ENCODE results near the gene ZBTB18.

DNA sequence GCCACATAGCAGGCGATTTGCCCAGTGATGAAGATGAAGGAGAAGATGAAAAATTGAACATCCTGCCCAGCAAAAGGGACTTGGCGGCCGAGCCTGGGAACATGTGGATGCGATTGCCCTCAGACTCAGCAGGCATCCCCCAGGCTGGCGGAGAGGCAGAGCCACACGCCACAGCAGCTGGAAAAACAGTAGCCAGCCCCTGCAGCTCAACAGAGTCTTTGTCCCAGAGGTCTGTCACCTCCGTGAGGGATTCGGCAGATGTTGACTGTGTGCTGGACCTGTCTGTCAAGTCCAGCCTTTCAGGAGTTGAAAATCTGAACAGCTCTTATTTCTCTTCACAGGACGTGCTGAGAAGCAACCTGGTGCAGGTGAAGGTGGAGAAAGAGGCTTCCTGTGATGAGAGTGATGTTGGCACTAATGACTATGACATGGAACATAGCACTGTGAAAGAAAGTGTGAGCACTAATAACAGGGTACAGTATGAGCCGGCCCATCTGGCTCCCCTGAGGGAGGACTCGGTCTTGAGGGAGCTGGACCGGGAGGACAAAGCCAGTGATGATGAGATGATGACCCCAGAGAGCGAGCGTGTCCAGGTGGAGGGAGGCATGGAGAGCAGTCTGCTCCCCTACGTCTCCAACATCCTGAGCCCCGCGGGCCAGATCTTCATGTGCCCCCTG, 3.3 kb downstream of the ZBTB18 start:
- TF ChIP-seq, protein P1, sequence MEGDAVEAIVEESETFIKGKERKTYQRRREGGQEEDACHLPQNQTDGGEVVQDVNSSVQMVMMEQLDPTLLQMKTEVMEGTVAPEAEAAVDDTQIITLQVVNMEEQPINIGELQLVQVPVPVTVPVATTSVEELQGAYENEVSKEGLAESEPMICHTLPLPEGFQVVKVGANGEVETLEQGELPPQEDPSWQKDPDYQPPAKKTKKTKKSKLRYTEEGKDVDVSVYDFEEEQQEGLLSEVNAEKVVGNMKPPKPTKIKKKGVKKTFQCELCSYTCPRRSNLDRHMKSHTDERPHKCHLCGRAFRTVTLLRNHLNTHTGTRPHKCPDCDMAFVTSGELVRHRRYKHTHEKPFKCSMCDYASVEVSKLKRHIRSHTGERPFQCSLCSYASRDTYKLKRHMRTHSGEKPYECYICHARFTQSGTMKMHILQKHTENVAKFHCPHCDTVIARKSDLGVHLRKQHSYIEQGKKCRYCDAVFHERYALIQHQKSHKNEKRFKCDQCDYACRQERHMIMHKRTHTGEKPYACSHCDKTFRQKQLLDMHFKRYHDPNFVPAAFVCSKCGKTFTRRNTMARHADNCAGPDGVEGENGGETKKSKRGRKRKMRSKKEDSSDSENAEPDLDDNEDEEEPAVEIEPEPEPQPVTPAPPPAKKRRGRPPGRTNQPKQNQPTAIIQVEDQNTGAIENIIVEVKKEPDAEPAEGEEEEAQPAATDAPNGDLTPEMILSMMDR (conservative IDR thresholded peaks at IDR 0.05 in 1 of 2, IDR thresholded peaks at IDR 0.05 in 1 of 2; ENCODE audit: low read depth in 1 of 2, low read length in 2 of 2): no peak
- TF ChIP-seq EZH2 (IDR thresholded peaks at IDR 0.05; ENCODE audit: low read length, missing control alignments): no peak
